ENCODE results near the gene GNAS-AS1.

GNAS-AS1 gene

GRCh38 chr20:58854638-58855471, 4.2 kb upstream of the GNAS-AS1 start:
- no peak for DNase-seq

- DNase-seq: no peak
Measured at GRCh38 chr20:58853976-58854637, 3.4 kb upstream of the GNAS-AS1 start.

DNA sequence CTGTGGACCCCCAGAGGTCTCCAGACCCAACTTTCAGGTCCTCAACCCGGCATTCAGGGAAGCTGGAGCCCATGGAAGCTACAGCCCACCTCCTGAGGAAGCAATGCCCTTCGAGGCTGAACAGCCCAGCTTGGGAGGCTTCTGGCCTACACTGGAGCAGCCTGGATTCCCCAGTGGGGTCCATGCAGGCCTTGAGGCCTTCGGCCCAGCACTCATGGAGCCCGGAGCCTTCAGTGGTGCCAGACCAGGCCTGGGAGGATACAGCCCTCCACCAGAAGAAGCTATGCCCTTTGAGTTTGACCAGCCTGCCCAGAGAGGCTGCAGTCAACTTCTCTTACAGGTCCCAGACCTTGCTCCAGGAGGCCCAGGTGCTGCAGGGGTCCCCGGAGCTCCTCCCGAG, 2.8 kb upstream of the GNAS-AS1 start:
- DNase-seq: no peak

DNA sequence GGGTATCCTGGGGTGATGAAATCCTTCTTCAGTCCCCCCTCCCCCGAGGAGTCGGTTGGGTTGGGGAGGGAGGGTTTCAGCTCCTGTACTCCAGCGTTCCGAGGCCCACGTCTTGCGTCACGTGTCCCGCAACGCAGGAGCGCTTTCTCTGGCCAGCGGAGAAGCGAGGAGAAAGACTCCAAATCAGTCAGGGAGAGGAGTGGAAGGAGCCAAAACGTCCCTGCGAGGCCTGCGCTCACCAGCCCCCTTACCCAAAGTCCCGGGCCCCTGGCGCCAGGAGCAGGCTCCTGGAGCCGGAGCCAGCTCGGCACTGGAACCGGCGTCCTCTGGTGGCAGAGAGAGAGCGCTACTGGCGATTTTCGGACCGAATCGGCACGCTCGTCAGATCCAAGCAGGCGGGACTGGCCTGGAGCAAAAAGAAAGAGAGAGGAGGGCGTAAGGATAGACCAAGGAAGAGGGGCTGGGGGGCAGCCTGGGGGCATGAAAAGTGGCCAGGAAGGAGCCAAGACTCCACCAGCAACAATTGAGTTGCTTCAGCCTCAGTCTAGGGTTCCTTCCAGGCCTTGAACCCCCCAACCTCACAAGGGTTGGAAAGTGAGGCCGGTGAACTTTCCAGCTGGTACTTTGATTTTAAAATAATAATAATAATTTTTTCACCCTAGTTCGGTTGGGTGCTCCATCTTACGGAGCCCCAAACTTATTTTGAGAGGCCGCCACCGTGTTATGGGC, 2.0 kb upstream of the GNAS-AS1 start, which contains the start of gene GNAS:
GNAS (plus strand) TSS at position 174 of the 729 bp plus-strand sequence.
- peak; percentile 55 for DNase-seq

GRCh38 chr20:58851969-58852458, 1.3 kb upstream of the GNAS-AS1 start:
- DNase-seq: no peak

DNA sequence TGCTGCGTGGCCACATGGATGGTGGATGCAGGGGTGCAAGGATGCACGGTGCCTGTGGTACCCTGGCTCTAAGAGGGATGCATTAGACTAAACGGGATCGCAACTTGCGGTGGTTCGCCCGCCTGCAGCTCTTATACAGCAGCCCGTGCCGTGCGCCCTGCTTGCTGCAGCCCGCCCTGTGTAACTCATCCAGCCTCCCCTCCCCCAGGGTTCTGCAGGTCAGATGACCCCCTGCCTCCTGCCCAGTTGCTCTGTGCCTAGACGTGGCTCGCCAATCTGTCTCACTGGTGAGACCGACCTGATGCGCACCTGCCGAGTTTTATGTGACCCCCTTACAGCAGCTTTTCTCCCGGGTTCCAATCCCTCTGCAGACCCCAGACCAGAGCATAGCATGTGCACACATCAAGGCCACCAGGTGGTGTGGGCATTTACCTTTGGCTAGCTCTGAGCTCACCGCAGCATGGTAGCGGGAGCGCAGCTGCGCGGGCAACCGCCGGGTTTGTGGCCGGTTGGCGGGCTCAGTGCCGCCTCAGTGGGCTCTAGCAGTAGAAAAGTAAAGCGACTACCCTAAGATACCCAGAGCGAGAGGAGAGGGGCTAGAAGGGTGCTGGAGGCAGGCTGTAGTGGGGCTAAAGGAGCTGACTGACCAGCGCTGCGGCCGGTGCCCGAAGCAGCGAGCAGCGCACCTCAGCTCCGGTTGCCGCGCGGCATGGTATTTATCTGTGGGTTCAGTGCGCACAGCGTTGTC, 693 bp upstream of the GNAS-AS1 start:
- DNase-seq: no peak

GRCh38 chr20:58847463-58847862, 3.2 kb downstream of the GNAS-AS1 start:
- no peak for DNase-seq

GRCh38 chr20:58845706-58846105, 5.0 kb downstream of the GNAS-AS1 start:
- DNase-seq: no peak

- no peak for DNase-seq
Measured at GRCh38 chr20:58843128-58843556, 7.6 kb downstream of the GNAS-AS1 start.

DNA sequence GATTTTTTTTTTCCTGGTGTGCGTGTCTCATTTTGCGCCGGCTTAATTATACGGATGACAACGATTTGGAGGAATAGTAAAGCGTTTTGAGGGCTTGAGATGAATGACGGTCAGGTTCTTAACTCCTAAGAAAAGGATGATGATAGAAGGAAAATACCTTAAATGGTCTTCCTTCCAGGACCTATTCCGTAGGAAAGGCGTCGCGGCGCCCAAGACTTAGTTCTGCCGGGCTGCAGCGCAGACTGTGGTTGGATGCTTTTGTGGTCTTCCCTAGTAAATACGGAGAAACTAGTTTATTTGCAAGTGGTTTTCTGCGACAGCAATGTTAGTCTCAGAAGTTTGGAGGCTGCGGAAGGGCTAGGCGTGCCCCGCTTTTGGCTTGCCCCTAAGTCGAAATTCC, 8.4 kb downstream of the GNAS-AS1 start:
- DNase-seq: no peak

DNA sequence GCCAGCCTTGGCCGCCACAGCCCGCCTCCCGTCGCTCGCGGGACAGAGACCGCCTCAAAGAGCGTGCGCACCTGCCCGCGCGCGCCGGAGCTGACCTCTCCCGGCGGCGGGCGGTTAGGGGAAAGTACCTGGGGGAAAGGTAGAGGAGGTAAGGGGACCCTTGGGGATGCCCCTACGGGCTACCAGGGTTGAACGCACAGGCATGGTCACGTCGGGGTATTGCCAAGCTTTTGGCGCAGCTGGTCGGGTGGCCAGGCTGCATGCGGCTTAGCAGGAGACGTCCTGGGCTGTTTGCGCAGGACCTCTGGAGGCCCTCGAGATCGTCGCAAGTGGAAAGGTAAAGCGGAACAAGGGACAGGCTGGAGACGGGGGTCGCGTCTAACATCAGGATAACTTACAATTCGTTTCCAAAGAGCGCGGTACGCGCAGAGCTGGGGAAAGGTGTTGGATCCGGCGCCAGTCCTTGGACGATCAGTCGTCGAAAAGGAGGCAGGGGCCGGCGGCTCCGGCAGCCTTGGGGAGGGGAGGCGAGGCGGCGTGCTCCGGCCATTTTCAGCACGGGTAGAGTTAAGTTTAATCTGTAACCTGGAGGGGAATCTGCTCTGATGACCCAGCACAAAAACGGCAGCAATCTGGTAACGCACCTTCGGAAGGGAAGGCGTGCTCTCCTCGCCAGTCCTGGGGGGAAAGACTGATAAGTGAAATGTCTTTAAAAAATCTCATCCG, 9.0 kb downstream of the GNAS-AS1 start:
- no peak for DNase-seq

DNA sequence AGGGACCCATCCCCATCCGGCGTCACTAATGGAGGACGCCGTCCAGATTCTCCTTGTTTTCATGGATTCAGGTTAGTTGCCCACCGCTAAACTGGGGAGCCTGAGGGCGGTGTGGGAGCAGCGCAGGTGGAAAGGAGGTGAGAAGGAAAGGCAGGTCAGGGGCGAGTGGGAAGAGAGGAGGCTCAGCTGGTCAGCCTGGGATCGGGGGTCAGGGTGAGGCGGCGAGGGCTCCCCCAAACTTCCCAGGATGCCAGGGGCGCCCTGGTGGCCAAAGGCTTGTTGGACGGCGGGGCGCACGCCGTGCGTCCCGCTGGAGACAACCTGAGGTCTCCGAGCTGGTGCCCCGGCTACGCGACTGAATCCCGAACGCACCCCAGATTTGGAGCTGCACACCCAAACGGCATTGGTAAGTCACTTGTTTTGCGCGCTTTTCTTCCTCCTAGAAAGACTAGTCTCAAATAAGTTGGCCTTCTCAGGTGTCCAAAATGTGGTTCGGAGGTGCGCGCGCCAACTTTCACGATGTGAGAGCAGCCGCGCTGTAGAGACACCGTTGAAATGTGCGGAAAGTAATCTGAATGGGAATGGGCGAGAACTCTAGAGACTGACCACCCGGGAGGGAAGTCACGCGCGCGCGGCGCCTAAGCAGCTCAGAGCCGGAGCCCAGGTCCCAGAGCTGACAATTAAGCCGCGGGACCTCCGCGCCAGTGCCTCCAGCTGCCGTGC, 9.7 kb downstream of the GNAS-AS1 start:
- DNase-seq: no peak

- no peak for DNase-seq
Measured at GRCh38 chr20:58839991-58840747, 10.5 kb downstream of the GNAS-AS1 start.

DNA sequence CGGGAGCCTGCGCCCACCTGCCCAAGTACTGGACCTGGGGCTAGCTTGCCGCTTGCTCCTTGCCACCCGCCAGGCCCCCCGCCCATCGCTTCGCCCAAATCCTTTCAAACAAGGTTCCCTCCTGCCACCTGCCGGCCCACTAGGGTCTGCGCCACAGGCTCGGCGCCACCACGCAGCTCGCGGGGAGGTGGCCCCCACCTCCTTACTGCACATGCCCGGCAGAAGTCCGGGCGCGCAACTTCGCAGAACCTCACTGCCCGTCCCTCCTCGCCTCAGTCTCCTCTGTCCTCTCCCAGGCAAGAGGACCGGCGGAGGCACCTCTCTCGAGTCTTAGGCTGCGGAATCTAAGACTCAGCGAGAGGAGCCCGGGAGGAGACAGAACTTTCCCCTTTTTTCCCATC, 11.2 kb downstream of the GNAS-AS1 start:
- peak; percentile 33 for DNase-seq

- no peak for DNase-seq
Measured at GRCh38 chr20:58838174-58838573, 12.5 kb downstream of the GNAS-AS1 start.

DNA sequence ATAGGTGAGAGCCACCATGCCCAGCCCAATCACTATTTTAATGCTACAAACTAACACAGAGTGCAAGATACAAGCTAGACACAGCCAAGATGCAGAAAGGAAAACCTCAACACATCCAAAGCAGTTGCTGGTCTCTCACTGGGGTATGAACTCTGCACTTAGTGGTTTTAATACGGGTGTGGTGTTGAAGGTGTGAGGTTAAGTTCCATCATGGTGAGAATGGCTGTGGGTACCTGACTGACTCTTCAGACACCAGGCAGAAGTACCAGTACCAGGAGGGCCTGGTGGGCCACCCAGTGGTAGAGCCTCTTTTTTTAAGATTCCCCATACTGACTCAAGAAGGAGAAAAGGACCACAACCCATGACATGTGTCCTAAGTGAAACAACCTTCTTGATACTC, 13.0 kb downstream of the GNAS-AS1 start:
- no peak for DNase-seq

- DNase-seq: no peak
Measured at GRCh38 chr20:58836616-58837204, 14.0 kb downstream of the GNAS-AS1 start.

GRCh38 chr20:58835231-58835630, 15.5 kb downstream of the GNAS-AS1 start:
- DNase-seq: no peak

GRCh38 chr20:58833921-58834320, 16.8 kb downstream of the GNAS-AS1 start:
- DNase-seq: no peak

DNA sequence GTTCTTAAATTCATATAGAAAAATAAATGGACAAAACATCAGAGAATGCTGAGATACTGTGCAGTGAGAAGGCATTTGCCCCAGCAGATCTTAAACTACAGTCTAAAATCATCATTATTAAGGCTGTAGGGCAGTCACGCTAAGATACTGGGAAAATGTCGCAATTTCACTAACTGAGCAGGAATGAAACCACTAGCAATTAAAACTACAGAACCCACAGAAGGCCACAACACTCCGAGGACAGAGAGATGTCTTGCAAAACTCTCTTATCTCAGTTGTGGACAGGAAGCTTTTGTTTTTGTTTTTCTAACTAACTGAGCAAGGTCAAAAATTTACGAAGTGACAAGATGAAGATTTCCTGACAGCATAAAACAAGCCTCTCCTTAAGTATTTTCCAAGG, 18.2 kb downstream of the GNAS-AS1 start:
- DNase-seq: no peak

Measured in stimulated activated CD4-positive, alpha-beta T cell treated with anti-CD3 and anti-CD28 coated beads, Interleukin-12 subunit alpha, Interleukin-12 subunit beta, amount 100 ng/mL, for 4 hours (primary cell).